ENCODE data around the gene P2RY4.
"Not testable (repeated sequence)": the region's sequence is repeated elsewhere in the genome, so short reads cannot be mapped to it uniquely, and the experiment has no call there.

The P2RY4 gene

GRCh38 chrX:70244881-70245280, 15.1 kb downstream of the P2RY4 start:
- DNase-seq (ENCODE audit: low read depth in 1 of 2, low spot score in 1 of 2), result no peak

DNA sequence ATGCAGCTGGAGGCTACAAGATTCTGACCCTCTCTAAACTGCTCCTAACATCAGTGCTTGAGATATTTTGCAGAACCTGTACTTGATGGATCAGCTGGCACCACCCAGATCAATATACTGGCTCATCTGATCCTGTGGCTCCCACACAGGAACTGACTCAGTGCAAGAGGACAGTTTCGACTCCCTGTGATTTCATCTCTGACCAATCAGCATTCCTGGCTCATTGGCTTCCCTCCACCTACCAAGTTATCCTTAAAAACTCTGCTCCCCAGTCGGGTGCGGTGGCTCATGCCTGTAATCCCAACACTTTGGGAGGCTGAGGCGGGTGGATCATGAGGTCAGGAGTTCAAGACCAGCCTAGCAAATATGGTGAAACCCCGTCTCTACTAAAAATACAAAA, 16.4 kb downstream of the P2RY4 start:
- not testable (repeated sequence) for DNase-seq (ENCODE audit: low read depth in 1 of 2, low spot score in 1 of 2)

DNA sequence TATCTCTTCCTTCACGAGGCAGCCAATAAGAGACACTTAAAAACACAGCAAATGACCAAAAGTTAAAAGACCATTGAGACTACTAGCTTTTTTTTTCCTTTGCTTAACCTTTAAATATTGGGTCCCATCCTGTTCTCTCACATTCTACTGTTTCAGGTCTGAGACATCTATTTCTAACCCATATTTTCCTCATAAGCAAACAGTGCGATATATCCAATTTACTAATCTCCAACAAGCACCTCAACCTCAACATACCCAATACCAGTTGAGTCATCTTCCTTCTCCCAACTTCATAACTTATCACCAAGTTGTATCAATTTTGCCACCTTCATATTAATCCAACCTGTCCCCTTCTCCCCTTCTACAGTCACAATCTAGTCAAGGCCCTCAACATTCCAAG, 18.5 kb downstream of the P2RY4 start:
- DNase-seq (ENCODE audit: low read depth in 1 of 2, low spot score in 1 of 2), result no peak

GRCh38 chrX:70240751-70241150, 19.3 kb downstream of the P2RY4 start:
- DNase-seq (ENCODE audit: low read depth in 1 of 2, low spot score in 1 of 2), result no peak

DNA sequence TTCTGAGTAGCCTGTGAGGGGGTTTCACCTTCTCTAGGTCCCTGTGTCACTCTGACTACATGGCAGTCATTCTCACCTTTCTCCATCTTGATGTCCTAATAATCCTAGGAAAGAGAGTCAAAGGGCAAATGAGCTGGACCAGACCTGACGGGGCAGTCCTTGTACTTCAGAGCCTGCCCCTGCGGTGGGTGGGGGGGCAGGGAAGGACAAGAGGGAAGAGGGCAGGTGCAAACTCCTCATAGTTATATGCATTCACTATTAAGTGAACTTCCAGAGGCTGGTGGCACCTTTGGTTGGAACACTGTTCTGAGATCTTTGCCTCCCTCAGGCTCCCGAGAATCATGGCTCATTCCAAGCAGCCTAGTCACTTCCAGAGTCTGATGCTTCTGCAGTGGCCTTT, 25.6 kb downstream of the P2RY4 start, which contains the start of gene AWAT1:
TSS of gene AWAT1 (plus strand) at position 301 of the 400 bp plus-strand sequence. CDS start at position 342, 41 bp downstream.
- no peak for DNase-seq (ENCODE audit: low read depth in 1 of 2, low spot score in 1 of 2)

GRCh38 chrX:70231666-70232065, 28.3 kb downstream of the P2RY4 start:
- DNase-seq (ENCODE audit: low read depth in 1 of 2, low spot score in 1 of 2), result no peak

- DNase-seq (ENCODE audit: low read depth in 1 of 2, low spot score in 1 of 2), result no peak
Observed at GRCh38 chrX:70226687-70227086, 33.3 kb downstream of the P2RY4 start.

DNA sequence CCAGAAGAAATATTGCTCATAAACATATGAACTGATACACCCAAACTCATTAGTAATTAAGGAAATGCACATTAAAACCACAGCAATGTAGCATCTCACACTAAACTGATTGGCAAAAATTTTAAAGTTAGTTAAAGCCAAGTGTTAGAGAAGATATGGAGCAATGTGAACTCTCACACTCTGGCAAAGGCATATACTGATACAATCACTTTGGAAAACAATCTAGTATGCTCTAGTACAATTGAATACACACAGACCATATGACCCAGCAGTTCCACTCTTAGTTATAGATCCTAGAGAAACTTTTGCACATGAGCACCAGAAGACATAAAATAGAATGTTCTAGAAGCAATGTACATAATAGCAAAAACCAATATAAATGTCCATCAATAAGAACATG, 34.0 kb downstream of the P2RY4 start:
- DNase-seq (ENCODE audit: low read depth in 1 of 2, low spot score in 1 of 2), result no peak

DNA sequence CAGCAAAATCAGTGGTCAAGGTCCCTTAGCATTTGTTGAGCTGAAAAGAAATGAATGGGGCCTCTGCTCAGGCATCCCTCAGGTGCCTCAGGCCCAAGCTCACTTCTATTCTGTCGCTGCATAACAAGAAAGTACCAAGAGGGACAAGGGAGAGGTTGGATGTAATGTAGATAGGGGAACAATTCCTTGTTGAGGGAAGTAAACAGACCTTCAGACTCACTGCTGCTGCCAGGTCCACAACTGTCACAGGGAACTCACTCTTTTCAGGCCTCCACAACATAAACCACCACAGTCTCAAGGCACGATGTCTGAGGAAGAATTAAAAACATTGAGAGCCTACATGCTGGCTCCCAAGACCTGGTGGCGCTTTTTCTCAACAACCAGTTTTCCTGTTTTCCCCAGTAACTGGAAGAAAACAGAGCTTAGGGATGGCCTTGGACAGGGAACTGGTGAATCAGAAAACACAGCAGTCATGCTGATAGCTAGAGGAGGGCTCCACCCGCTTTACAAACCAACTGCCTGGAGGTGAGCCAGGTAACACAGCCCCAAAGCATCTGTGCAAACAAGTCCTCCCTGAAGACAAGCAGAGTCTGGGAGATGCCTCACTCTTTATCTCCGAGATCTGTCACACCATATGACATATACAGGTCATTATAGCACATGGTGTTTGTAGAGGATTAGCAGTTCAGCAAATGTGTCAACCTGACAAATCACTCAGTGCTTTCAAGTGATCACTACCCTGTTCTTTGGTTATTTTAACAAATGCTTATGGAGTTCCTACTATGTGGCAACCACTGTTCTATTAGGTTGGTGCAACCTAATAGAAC, 39.9 kb downstream of the P2RY4 start:
- DNase-seq (ENCODE audit: low read depth in 1 of 2, low spot score in 1 of 2), result no peak

DNA sequence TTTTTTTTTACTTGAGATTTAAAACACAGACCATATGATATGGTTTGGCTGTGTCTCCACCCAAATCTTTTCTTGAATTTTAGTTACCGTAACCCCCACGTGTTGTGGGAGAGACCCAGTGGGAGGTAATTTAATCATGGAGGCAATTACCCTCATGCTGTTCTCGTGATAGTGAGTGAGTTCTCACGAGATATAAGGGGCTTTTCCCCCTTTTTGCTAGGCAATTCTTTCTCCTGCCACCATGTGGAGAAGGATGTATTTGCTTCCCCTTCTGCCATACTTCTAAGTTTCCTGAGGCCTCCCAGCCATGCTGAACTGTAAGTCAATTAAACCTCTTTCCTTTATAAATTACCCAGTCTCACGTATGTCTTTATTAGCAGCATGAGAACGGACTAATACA, 50.4 kb downstream of the P2RY4 start:
- not testable (repeated sequence) for DNase-seq (ENCODE audit: low read depth in 1 of 2, low spot score in 1 of 2)

DNA sequence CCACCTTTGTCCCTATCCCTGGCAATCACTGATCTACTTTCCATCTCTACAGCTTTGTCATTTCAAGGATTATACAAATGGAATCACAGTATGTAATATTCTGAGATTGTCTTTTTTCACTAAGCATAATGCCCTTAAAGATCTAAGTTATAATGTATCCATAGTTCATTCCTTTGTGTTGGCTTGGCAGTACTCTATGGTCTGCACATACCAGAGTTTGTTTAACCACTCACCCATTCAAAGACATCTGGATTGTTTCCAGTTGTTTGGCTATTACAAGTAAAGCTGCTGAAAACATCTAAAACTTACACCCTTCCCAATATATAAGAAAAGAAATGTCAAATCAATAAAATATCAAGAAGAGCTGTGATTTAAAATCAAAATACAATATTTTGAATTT, 51.5 kb downstream of the P2RY4 start:
- no peak for DNase-seq (ENCODE audit: low read depth in 1 of 2, low spot score in 1 of 2)

Data from activated T-helper 1 cell treated with anti-CD3 and anti-CD28 coated beads, Interleukin-2, amount 50 U/mL, for 16 hours (primary cell).